Activated CD4-positive, alpha-beta memory T cell treated with anti-CD3 and anti-CD28 coated beads, Interleukin-2, amount 10 ng/mL, durations not matched to agents 7 days and 5 days (primary cell): ENCODE results near the gene HSPBP1. TPM values are rescaled to one million over a fixed set of nuclear protein-coding genes. Genes with fewer than 3 reads are reported as not detected.
"Not testable (repeated sequence)": the region's sequence is repeated elsewhere in the genome, so short reads cannot be mapped to it uniquely, and the experiment has no call there.

Experiments
- CTCF ChIA-PET: fragments of 350-600 bp; sonication (Branson Sonifier 250); formaldehyde crosslinking; loops from one replicate; lab custom pipeline; 2021; ENCODE audit warnings: antibody characterized with exemption, inconsistent platforms; lab: Charles Lee
- POLR2A ChIA-PET: fragments of 350-600 bp; sonication (Branson Sonifier 250); formaldehyde crosslinking; loops from one replicate; lab custom pipeline; 2021; ENCODE audit warnings: antibody characterized with exemption; lab: Charles Lee
- DNase-seq: peaks from one replicate; pipeline ENCODE4 v3.0.0-alpha.2; 2020
- H3K27ac Mint-ChIP-seq: one replicate; pipeline ENCODE4 v1.8.0; 2021; ENCODE audit warnings: mild to moderate bottlenecking, mixed read lengths
- H3K27me3 Mint-ChIP-seq: one replicate; pipeline ENCODE4 v1.8.0; 2021; ENCODE audit warnings: mixed read lengths
- H3K36me3 Mint-ChIP-seq: one replicate; pipeline ENCODE4 v1.8.0; 2021; ENCODE audit warnings: low read depth, mixed read lengths
- H3K4me1 Mint-ChIP-seq: one replicate; pipeline ENCODE4 v1.8.0; 2021; ENCODE audit warnings: mixed read lengths
- H3K4me3 Mint-ChIP-seq: one replicate; pipeline ENCODE4 v1.8.0; 2021; ENCODE audit warnings: mild to moderate bottlenecking, mixed read lengths
- H3K9me3 Mint-ChIP-seq: one replicate; pipeline ENCODE4 v1.8.0; 2021; ENCODE audit warnings: mixed read lengths
- total RNA-seq, 2 experiments: library from RNA; stranded (reverse); gene quantifications; one replicate each; pipeline ENCODE4 v1.2.3, GENCODE V29; 2021

Gene HSPBP1
- total RNA-seq, 2 experiments from 2014 or later: 28.9 to 29.0 TPM

DNA sequence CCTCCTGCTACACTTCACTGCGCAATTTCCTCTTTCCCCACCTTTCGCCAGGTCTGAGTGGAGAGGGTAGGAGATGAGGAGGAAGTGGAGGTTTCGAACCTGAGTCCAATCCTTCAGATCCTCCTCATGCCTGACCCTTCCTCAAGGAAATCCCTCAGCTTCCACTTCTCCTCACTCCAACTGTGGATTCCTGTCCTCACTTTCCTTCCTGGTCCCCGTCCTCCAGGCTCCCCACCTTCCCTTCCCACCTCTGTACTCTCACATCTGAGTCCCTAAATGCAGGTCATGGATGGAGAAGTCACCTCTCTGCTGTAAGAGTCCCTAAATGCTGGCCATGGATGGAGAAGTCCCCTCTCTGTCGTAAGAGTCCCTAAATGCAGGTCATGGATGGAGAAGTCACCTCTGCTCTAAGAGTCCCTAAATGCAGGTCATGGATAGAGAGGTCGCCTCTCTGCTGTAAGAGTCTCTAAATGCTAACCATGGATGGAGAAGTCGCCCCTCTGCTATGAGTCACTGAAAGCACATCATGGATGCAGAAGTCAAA, 54.4 kb downstream of the HSPBP1 start:
- Mint-ChIP-seq H3K9me3 (no peaks in the 10 kb centered on the region), H3K36me3 (peaks cover 53% of the 10 kb centered on the region), H3K4me1 (peaks cover 2% of the 10 kb centered on the region), H3K4me3 (no peak overlapping the region), H3K27me3 (no peaks in the 10 kb centered on the region), H3K27ac (no peak overlapping the region)
- no peak for DNase-seq
- POLR2A ChIA-PET: no interaction called here
- CTCF ChIA-PET: no interaction called here

DNA sequence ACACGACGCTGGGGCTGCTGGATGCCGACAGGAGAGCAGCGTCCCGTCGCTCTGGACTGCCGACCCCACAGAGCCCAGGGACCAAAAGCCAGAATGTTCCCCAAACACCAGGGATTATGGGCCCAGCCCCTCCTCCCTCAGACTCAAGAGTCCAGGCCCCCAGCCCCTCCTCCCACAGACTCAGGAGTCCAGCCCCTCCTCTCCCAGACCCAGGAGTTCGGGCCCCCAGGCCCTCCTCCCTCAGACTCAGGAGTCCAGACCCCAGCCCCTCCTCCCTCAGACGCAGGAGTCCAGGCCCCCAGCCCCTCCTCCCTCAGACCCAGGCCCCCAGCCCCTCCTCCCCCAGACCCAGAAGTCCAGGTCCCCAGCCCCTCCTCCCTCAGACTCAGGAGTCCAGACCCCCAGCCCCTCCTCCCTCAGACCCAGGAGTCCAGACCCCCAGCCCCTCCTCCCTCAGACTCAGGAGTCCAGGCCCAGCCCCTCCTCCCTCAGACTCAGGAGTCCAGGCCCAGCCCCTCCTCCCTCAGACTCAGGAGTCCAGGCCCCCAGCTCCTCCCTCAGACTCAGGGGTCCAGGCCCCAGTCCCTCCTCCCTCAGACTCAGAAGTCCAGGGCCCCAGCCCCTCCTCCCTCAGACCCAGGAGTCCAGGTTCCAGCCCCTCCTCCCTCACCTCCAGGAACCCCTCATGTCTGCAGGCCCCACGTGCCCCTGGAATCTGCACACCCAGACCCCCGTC, 55.1 kb downstream of the HSPBP1 start:
- H3K9me3 Mint-ChIP-seq, CTCF ChIA-PET, H3K27me3 Mint-ChIP-seq, H3K27ac Mint-ChIP-seq, POLR2A ChIA-PET, H3K4me1 Mint-ChIP-seq, H3K4me3 Mint-ChIP-seq, DNase-seq: not testable (repeated sequence)
- peaks cover 50% of the 10 kb centered on the region for H3K36me3 Mint-ChIP-seq

DNA sequence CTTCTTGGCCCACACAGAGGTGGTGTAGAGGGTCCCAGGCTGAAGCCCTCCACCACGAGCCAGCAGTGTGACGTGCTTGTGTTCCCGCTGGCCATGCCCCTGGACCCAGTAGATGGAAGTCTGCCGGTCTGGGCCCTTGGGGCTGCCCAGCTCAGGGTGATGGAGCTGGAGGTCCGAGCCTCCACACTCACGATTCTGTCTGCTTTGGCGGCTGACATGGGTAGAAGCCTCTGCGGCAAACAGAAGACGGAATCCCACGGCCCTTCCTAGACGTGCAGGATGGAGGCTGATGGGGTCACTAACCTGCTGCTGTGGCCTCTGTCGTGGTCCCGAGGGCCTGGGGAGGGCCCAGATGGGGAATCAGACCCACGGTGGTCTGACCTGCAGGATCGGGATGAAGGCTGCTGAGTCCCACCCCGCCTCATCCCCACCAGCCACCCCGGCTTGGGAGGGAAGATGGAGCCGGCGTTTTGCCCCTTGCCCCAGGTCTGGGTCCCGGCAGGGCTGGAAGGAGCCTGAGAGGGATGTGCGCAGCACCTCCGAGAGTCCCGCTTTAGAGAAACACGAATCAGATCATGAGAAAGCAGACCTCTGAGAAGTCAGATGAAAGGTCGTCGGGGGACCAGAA, 55.8 kb downstream of the HSPBP1 start:
- no peak overlapping the region for H3K27ac Mint-ChIP-seq
- POLR2A ChIA-PET: no interaction called here
- H3K9me3 Mint-ChIP-seq: peaks cover 4% of the 10 kb centered on the region
- H3K27me3 Mint-ChIP-seq: no peaks in the 10 kb centered on the region
- H3K4me3 Mint-ChIP-seq: no peak overlapping the region
- peaks cover 2% of the 10 kb centered on the region for H3K4me1 Mint-ChIP-seq
- H3K36me3 Mint-ChIP-seq: peaks cover 47% of the 10 kb centered on the region
- no peak for DNase-seq
- CTCF ChIA-PET: no interaction called here

DNA sequence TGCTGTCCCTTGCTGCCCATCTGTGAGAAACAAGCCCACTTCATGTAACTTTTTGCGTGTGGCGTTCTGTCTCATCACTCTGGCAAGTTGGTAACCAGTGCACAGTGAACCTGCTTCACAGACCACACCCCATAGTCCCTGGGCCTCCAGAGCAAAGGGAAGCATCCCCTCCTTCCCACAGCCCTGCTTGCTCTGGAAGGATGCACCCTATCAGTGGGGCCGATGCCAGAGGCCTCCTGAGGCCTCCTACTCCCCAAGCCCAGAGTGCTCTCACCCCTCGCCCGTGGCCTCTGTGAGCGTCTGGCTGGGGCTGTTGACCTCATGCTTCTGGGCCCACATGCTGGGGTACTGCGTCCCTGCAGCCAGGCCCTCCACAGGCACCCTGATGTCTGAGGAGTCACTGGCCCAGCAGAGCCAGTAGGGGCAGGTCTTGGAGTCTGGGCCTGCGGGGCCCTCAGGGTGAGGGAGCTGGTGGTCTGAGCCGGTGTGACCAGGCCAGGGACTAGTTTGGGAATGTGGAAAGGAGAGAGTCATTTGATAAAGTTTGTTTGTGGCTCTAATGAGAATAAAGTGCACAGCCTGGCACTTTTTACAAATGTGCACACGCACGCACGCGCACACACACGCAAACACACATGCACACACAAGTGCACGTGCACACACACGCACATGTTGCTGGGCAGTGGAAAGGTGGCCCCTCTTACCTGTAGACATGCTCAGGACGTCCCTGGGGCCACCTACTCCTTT, 56.4 kb downstream of the HSPBP1 start:
- H3K4me1 Mint-ChIP-seq: peaks cover 2% of the 10 kb centered on the region
- ChIA-PET CTCF (no interaction called here), POLR2A (no interaction called here)
- H3K27me3 Mint-ChIP-seq: no peaks in the 10 kb centered on the region
- peaks cover 4% of the 10 kb centered on the region for H3K9me3 Mint-ChIP-seq
- H3K36me3 Mint-ChIP-seq: peaks cover 40% of the 10 kb centered on the region
- H3K4me3 Mint-ChIP-seq: no peak overlapping the region
- DNase-seq: no peak
- H3K27ac Mint-ChIP-seq: no peak overlapping the region

DNA sequence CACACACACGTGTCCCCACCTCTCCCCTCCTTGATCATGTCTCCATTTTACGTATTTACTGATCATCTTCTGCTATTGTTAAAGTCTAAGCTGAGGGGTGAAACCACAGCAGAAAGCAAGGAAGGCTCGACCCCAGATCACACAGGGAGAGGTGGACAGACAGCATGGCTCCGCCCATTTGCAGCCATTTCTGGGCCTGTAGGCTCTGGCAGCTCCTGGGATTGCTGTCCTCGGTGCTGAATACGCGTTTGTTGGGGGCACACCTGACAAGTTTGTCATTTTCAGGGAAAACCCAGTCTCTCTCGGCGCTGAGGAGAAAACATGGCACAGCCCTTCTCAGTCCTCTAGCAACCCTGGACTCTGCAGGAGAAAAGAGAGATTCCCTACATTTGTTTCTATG, 59.4 kb downstream of the HSPBP1 start:
- peaks cover 12% of the 10 kb centered on the region for H3K27me3 Mint-ChIP-seq
- peaks cover 20% of the 10 kb centered on the region for H3K36me3 Mint-ChIP-seq
- H3K27ac Mint-ChIP-seq: no peak overlapping the region
- ChIA-PET CTCF (interaction anchor here (1.0 kb wide), 1 partner anchor 81 kb away, joined by 3 read pairs; no protein-coding TSS in a partner anchor), POLR2A (interaction anchor here (0.7 to 0.9 kb wide), 2 partner anchors 33 to 82 kb away, joined by 3 read pairs; no protein-coding TSS in a partner anchor)
- peaks cover 14% of the 10 kb centered on the region for H3K4me1 Mint-ChIP-seq
- peaks cover 7% of the 10 kb centered on the region for H3K9me3 Mint-ChIP-seq
- H3K4me3 Mint-ChIP-seq: no peak overlapping the region
- DNase-seq: no peak

DNA sequence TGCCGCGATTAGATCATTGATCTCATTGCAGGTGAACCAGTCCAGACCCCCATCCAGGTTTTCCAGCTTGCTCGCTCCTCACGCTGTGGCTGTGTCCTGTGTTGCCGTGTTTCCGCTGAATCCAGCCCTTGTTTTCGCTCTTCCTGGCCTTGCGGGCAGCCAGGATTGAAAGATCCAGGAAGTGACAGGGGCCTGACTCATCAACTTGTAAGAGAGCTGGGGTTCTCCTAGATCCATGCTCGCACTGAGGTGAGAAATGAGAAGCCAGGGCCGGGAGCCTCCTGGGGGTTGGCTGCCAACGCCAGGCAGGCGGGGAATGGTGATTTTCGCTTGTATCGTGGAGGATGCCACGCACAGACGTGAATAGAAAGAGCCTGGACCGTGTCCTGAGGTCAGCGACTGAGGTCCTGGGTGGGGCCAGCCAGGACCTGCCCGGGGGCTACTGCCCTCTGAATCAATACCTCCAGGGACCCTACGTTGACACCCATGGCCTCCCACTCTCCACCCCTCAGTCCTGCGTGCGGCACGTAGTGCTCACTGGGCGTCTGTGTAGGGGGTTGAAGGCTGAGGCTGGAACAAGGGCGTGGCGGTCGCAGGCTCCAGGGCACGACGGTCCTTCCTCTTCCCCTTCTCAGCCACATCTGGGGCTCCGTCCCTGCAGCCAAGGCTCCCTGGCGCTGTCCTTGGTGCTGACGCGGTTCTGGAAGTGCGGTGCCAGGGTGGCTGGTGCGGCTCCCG, 63.3 kb downstream of the HSPBP1 start:
- Mint-ChIP-seq H3K27ac (no peak overlapping the region), H3K9me3 (peaks cover 13% of the 10 kb centered on the region), H3K4me3 (peak overlapping the region; percentile 5), H3K4me1 (peaks cover 14% of the 10 kb centered on the region), H3K27me3 (peaks cover 17% of the 10 kb centered on the region), H3K36me3 (peaks cover 15% of the 10 kb centered on the region)
- peak; percentile 59 for DNase-seq
- CTCF ChIA-PET: interaction anchor here (0.7 kb wide), 1 partner anchor 23 kb away, joined by 3 read pairs; no protein-coding TSS in a partner anchor
- POLR2A ChIA-PET: interaction anchor here (0.6 to 1.4 kb wide), 3 partner anchors 18 to 43 kb away, joined by 3 to 4 read pairs (median 3); no protein-coding TSS in a partner anchor

- DNase-seq: no peak
- Mint-ChIP-seq H3K4me1 (peaks cover 14% of the 10 kb centered on the region), H3K27me3 (peaks cover 22% of the 10 kb centered on the region), H3K9me3 (peaks cover 10% of the 10 kb centered on the region), H3K36me3 (peaks cover 3% of the 10 kb centered on the region), H3K27ac (no peak overlapping the region), H3K4me3 (no peak overlapping the region)
- ChIA-PET POLR2A (no interaction called here), CTCF (no interaction called here)
Measured at GRCh38 chr19:55213547-55213946, 66.4 kb downstream of the HSPBP1 start.

- peaks cover 11% of the 10 kb centered on the region for H3K4me1 Mint-ChIP-seq
- peaks cover 22% of the 10 kb centered on the region for H3K27me3 Mint-ChIP-seq
- H3K9me3 Mint-ChIP-seq: peaks cover 10% of the 10 kb centered on the region
- POLR2A ChIA-PET: no interaction called here
- H3K27ac Mint-ChIP-seq: no peak overlapping the region
- DNase-seq: peak; percentile 63
- no peak overlapping the region for H3K4me3 Mint-ChIP-seq
- peaks cover 3% of the 10 kb centered on the region for H3K36me3 Mint-ChIP-seq
- CTCF ChIA-PET: no interaction called here
Measured at GRCh38 chr19:55212447-55212846, 67.5 kb downstream of the HSPBP1 start.

Other genes with a start within 250 kb of the HSPBP1 start
- gene GP6, start 241.8 kb downstream of the HSPBP1 start, total RNA-seq: under 1 TPM in 1 of 2 experiments, not detected in 1; 0.18 TPM
- gene RDH13, start 217.0 kb downstream of the HSPBP1 start, total RNA-seq: 10 to 100 TPM; 15.3 to 15.5 TPM
- 1 to 10 TPM; 6.9 to 7.6 TPM for gene EPS8L1, start 204.2 kb downstream of the HSPBP1 start, total RNA-seq
- gene PPP1R12C, start 162.5 kb downstream of the HSPBP1 start, total RNA-seq: 100 to 1,000 TPM; 132 to 134 TPM
- gene TNNT1, start 130.9 kb downstream of the HSPBP1 start, total RNA-seq: under 1 TPM; 0.38 to 0.68 TPM
- not detected for gene TNNI3, start 122.4 kb downstream of the HSPBP1 start, total RNA-seq
- gene DNAAF3, start 113.5 kb downstream of the HSPBP1 start, total RNA-seq: not detected
- not detected for gene SYT5, start 99.8 kb downstream of the HSPBP1 start, total RNA-seq
- gene PTPRH, start 70.6 kb downstream of the HSPBP1 start, total RNA-seq: not detected
- gene TMEM86B, start 51.3 kb downstream of the HSPBP1 start, total RNA-seq: 10 to 100 TPM; 10.3 to 12.4 TPM
- 100 to 1,000 TPM; 213 to 229 TPM for gene PPP6R1, start 21.1 kb downstream of the HSPBP1 start, total RNA-seq
- 1 to 10 TPM; 5.6 to 5.7 TPM for gene BRSK1, start 3.9 kb upstream of the HSPBP1 start, total RNA-seq
- gene TMEM150B, start 45.2 kb upstream of the HSPBP1 start, total RNA-seq: 1 to 10 TPM; 1.0 to 2.0 TPM
- 10 to 100 TPM; 27.2 to 28.9 TPM for gene KMT5C, start 59.8 kb upstream of the HSPBP1 start, total RNA-seq
- 1 to 10 TPM in 1 of 2 experiments, under 1 TPM in 1; 0.83 to 2.0 TPM for gene COX6B2, start 74.6 kb upstream of the HSPBP1 start, total RNA-seq
- not detected for gene GARIN5B, start 83.2 kb upstream of the HSPBP1 start, total RNA-seq
- under 1 TPM in 1 of 2 experiments, not detected in 1; 0.48 TPM for gene IL11, start 90.4 kb upstream of the HSPBP1 start, total RNA-seq
- not detected for gene TMEM190, start 96.7 kb upstream of the HSPBP1 start, total RNA-seq
- gene TMEM238, start 104.2 kb upstream of the HSPBP1 start, total RNA-seq: 10 to 100 TPM; 19.2 to 19.3 TPM
- 1,000 to 10,000 TPM; 3,004 to 3,026 TPM for gene RPL28, start 105.8 kb upstream of the HSPBP1 start, total RNA-seq
- 100 to 1,000 TPM; 277 to 284 TPM for gene UBE2S, start 127.7 kb upstream of the HSPBP1 start, total RNA-seq
- gene SHISA7, start 163.2 kb upstream of the HSPBP1 start, total RNA-seq: not detected
- 10 to 100 TPM; 14.5 to 16.7 TPM for gene ISOC2, start 181.5 kb upstream of the HSPBP1 start, total RNA-seq
- gene C19orf85, start 184.6 kb upstream of the HSPBP1 start, total RNA-seq: not detected
- 1 to 10 TPM; 6.7 to 9.1 TPM for gene ZNF628, start 196.5 kb upstream of the HSPBP1 start, total RNA-seq
- 10 to 100 TPM; 11.9 to 12.0 TPM for gene NAT14, start 205.1 kb upstream of the HSPBP1 start, total RNA-seq
- under 1 TPM; 0.15 to 0.18 TPM for gene SSC5D, start 208.3 kb upstream of the HSPBP1 start, total RNA-seq